GM23248 (cell line): ENCODE results near the gene ZNF592. TPM values are rescaled to one million over a fixed set of nuclear protein-coding genes. Genes with fewer than 3 reads are reported as not detected.
"Not testable (repeated sequence)": the region's sequence is repeated elsewhere in the genome, so short reads cannot be mapped to it uniquely, and the experiment has no call there.

Experiments used
- DNase-seq: peaks from one replicate; pipeline ENCODE4 v3.0.0-alpha.2; 2015
- H2AFZ ChIP-seq: fragments of 200-600 bp; sonication (generic); 2 replicates; pipeline ENCODE4 v1.6.1; 2016; ENCODE audit warnings: antibody characterized with exemption
- H3F3A ChIP-seq: fragments of 200-600 bp; sonication (generic); 2 replicates; pipeline ENCODE4 v1.6.1; 2016; ENCODE audit warnings: mild to moderate bottlenecking, antibody characterized with exemption, mixed run types; ENCODE audit not compliant: insufficient read depth
- H3K27ac ChIP-seq: fragments of 200-600 bp; sonication (generic); 2 replicates; pipeline ENCODE4 v1.5.1; 2016; ENCODE audit warnings: mild to moderate bottlenecking
- H3K27me3 ChIP-seq: fragments of 200-600 bp; sonication (generic); replicated peaks from 2 replicates; pipeline ENCODE4 v1.6.1; 2016; ENCODE audit warnings: mild to moderate bottlenecking; ENCODE audit not compliant: insufficient read depth
- H3K36me3 ChIP-seq: fragments of 200-600 bp; sonication (generic); 2 replicates; pipeline ENCODE4 v1.6.1; 2016; ENCODE audit warnings: low read depth, mild to moderate bottlenecking
- H3K4me1 ChIP-seq: fragments of 200-600 bp; sonication (generic); 2 replicates; pipeline ENCODE4 v1.6.1; 2016; ENCODE audit warnings: mild to moderate bottlenecking; ENCODE audit not compliant: insufficient read depth
- H3K4me2 ChIP-seq: fragments of 200-600 bp; sonication (generic); one replicate; pipeline ENCODE4 v1.6.1; 2016; ENCODE audit warnings: mild to moderate bottlenecking; ENCODE audit not compliant: unreplicated experiment
- H3K4me3 ChIP-seq: fragments of 200-600 bp; sonication (generic); 2 replicates; pipeline ENCODE4 v1.5.1; 2016; ENCODE audit warnings: mild to moderate bottlenecking
- H3K79me2 ChIP-seq: fragments of 200-600 bp; sonication (generic); 2 replicates; pipeline ENCODE4 v1.6.1; 2016; ENCODE audit warnings: mild to moderate bottlenecking; ENCODE audit not compliant: insufficient read depth
- H3K9ac ChIP-seq: fragments of 200-600 bp; sonication (generic); 2 replicates; pipeline ENCODE4 v1.6.1; 2016; ENCODE audit warnings: mild to moderate bottlenecking
- H3K9me2 ChIP-seq: fragments of 200-600 bp; sonication (generic); 2 replicates; pipeline ENCODE4 v1.6.1; 2016; ENCODE audit warnings: mixed run types, mild to moderate bottlenecking, moderate library complexity; ENCODE audit not compliant: insufficient read depth
- H3K9me3 ChIP-seq: fragments of 200-600 bp; sonication (generic); one replicate; pipeline ENCODE4 v1.6.1; 2017; ENCODE audit warnings: low read depth
- H4K20me1 ChIP-seq: fragments of 200-600 bp; sonication (generic); 2 replicates; pipeline ENCODE4 v1.6.0; 2016; ENCODE audit not compliant: insufficient read depth
- EZH2 ChIP-seq: fragments of 200-600 bp; sonication (generic); IDR thresholded peaks from 2 replicates; pipeline ENCODE4 v1.6.1; 2018; ENCODE audit warnings: antibody characterized with exemption, mild to moderate bottlenecking; ENCODE audit not compliant: insufficient read depth, poor library complexity, severe bottlenecking
- EZH2phosphoT487 ChIP-seq: fragments of 200-600 bp; sonication (generic); IDR thresholded peaks from 2 replicates; pipeline ENCODE4 v1.6.1; 2018; ENCODE audit warnings: antibody characterized with exemption, moderate library complexity, mild to moderate bottlenecking, low read depth; ENCODE audit not compliant: insufficient read depth
- WGBS, 2 experiments: methylation state at CpG; one replicate each; pipeline ENCODE4 v1.1.6; 2015 to 2017; ENCODE audit warnings: low lambda C conversion rate in 2 of 2, low coverage in 1 of 2; ENCODE audit errors: missing lambda C conversion rate in 2 of 2; 5-methylcytosine and 5-hydroxymethylcytosine counted together
- in situ Hi-C: fragments of 300-500 bp; cut with MboI; formaldehyde crosslinking; loops from 2 replicates; pipeline ENCODE4 v1.15.0; 2020
- polyA plus RNA-seq: library from polyadenylated mRNA; unstranded; fragments of >200 nt; fragmentation: Nextera tagmentation; extraction: Ambion mirVana; gene quantifications from 2 replicates; pipeline ENCODE4 v1.2.1, GENCODE V29; 2016
- total RNA-seq: library from RNA; depleted of rRNA; stranded (reverse); fragments of >200 nt; shearing (Covaris generic); gene quantifications from 2 replicates; pipeline ENCODE4 v1.2.3, GENCODE V29; 2014

Gene ZNF592
- total and polyA plus RNA-seq, 2 experiments from 2014 or later: 7.4 to 9.8 TPM

- no peaks in the 10 kb centered on the region for H3K36me3 ChIP-seq
- H3K27me3 ChIP-seq: no peaks in the 10 kb centered on the region
- no peaks in the 10 kb centered on the region for H3K79me2 ChIP-seq
- WGBS, 2 experiments: 48 to 52% methylated on average over 2 of the region's 2 CpGs
- no peaks in the 10 kb centered on the region for H3K9me3 ChIP-seq
- H3K4me3 ChIP-seq: no peak overlapping the region
- H4K20me1 ChIP-seq: no peaks in the 10 kb centered on the region
- H3F3A ChIP-seq: no peaks in the 10 kb centered on the region
- H2AFZ ChIP-seq: no peak overlapping the region
- H3K27ac ChIP-seq: no peak overlapping the region
- peaks cover 11% of the 10 kb centered on the region; the same call in 1 of the 2 replicates for H3K4me1 ChIP-seq
- DNase-seq: no peak
- H3K4me2 ChIP-seq: no peak overlapping the region
- no peak overlapping the region for H3K9ac ChIP-seq
- TF ChIP-seq EZH2: no peak
- no peak for TF ChIP-seq EZH2phosphoT487
- in situ Hi-C loops: no loop called here
- no peaks in the 10 kb centered on the region for H3K9me2 ChIP-seq
Measured at GRCh38 chr15:84844964-84845363, 96.6 kb downstream of the ZNF592 start.

DNA sequence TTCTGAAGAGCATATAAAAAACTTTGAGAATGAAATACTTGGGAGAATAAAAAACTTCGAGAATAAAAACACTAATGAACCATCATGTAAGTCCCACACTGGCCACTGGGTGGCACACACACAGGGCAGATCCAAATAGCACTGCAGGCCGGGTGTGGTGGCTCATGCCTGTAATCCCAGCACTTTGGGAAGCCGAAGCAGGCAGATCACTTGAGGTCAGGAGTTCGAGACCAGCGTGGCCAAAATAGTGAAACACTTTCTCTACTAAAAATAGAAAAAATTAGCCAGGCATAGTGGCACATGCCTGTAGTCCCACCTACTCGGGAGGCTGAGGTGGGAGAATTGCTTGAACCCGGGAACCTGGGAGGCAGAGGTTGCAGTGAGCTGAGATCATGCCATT is 97.2 kb downstream of the ZNF592 start:
- WGBS, 2 experiments: 29 to 30% methylated on average over 7 of the region's 7 CpGs
- H2AFZ ChIP-seq, H3K9ac ChIP-seq, H3K36me3 ChIP-seq, H3K9me2 ChIP-seq, H3F3A ChIP-seq, H3K4me3 ChIP-seq, H4K20me1 ChIP-seq, H3K27me3 ChIP-seq, H3K79me2 ChIP-seq, H3K9me3 ChIP-seq, H3K27ac ChIP-seq, in situ Hi-C loops, H3K4me1 ChIP-seq, H3K4me2 ChIP-seq: not testable (repeated sequence)
- peak; percentile 80 for DNase-seq

GRCh38 chr15:84846269-84846668 is 97.9 kb downstream of the ZNF592 start:
- in situ Hi-C loops: no loop called here

GRCh38 chr15:84847382-84847781 is 99.0 kb downstream of the ZNF592 start:
- DNase-seq: no peak
- Histone ChIP-seq H4K20me1 (no peaks in the 10 kb centered on the region), H3K4me2 (no peak overlapping the region), H3K9ac (no peak overlapping the region), H3K36me3 (no peaks in the 10 kb centered on the region), H3K4me3 (no peak overlapping the region), H3K27me3 (no peaks in the 10 kb centered on the region), H3K9me3 (no peaks in the 10 kb centered on the region), H3K4me1 (no peaks in the 10 kb centered on the region), H2AFZ (no peak overlapping the region), H3K27ac (no peak overlapping the region), H3K9me2 (no peaks in the 10 kb centered on the region), H3F3A (no peaks in the 10 kb centered on the region), H3K79me2 (no peaks in the 10 kb centered on the region)
- in situ Hi-C loops: no loop called here
- TF ChIP-seq EZH2phosphoT487 (no peak), EZH2 (no peak)

More at GRCh38 chr15:84846269-84846668, 97.9 kb downstream of the ZNF592 start:
- Histone ChIP-seq H3K9ac (no peak overlapping the region), H3K4me3 (no peak overlapping the region), H2AFZ (no peak overlapping the region), H3K9me3 (no peaks in the 10 kb centered on the region), H3K9me2 (no peaks in the 10 kb centered on the region), H3K27me3 (no peaks in the 10 kb centered on the region), H3F3A (no peaks in the 10 kb centered on the region), H3K4me1 (0 out of 2 replicates have a peak, but pooled peaks cover under 1% of the 10 kb centered on the region), H3K4me2 (no peak overlapping the region), H3K36me3 (no peaks in the 10 kb centered on the region), H3K27ac (no peak overlapping the region), H3K79me2 (no peaks in the 10 kb centered on the region), H4K20me1 (no peaks in the 10 kb centered on the region)
- DNase-seq: no peak
- 89 to 90% methylated on average over 1 of the region's 1 CpG for WGBS, 2 experiments
- TF ChIP-seq EZH2phosphoT487 (no peak), EZH2 (no peak)

GRCh38 chr15:84852212-84852611 is 103.8 kb downstream of the ZNF592 start:
- Histone ChIP-seq H3K9me3 (no peaks in the 10 kb centered on the region), H4K20me1 (no peaks in the 10 kb centered on the region), H3K4me1 (no peaks in the 10 kb centered on the region), H3K9me2 (no peaks in the 10 kb centered on the region), H3K9ac (no peak overlapping the region), H3K27me3 (no peaks in the 10 kb centered on the region), H2AFZ (no peak overlapping the region), H3K4me3 (no peak overlapping the region), H3K36me3 (no peaks in the 10 kb centered on the region), H3K4me2 (no peak overlapping the region), H3K79me2 (no peaks in the 10 kb centered on the region), H3F3A (no peaks in the 10 kb centered on the region), H3K27ac (no peak overlapping the region)
- TF ChIP-seq EZH2 (no peak), EZH2phosphoT487 (no peak)
- in situ Hi-C loops: no loop called here
- 97 to 99% methylated on average over 5 of the region's 5 CpGs for WGBS, 2 experiments
- DNase-seq: no peak
